HepG2 (cell line): ENCODE results near the gene TCF7L2.

ENCODE experiments used
- CTCF ChIP-seq: sonication (generic); formaldehyde crosslinking; IDR thresholded peaks from 2 replicates; pipeline ENCODE4 v1.5.0; 2020; ENCODE audit warnings: mild to moderate bottlenecking, missing genetic modification reagents, moderate library complexity
- ZNF543 ChIP-seq: sonication (generic); formaldehyde crosslinking; IDR thresholded peaks from 2 replicates; pipeline ENCODE4 v1.4.0; 2020; ENCODE audit warnings: mild to moderate bottlenecking, missing genetic modification reagents

GRCh38 chr10:112973805-112974204 lies 23.8 kb downstream of the TCF7L2 start:
- TF ChIP-seq CTCF (CRISPR knock-in tag) = no peak
- no peak for TF ChIP-seq ZNF543 (CRISPR knock-in tag)
